Activated CD8-positive, alpha-beta memory T cell treated with anti-CD3 and anti-CD28 coated beads, Interleukin-2, amount 50 U/mL, for 24 hours (primary cell): ENCODE measurements around the gene RHBDD2.
"Not testable (repeated sequence)": the region's sequence is repeated elsewhere in the genome, so short reads cannot be mapped to it uniquely, and the experiment has no call there.

Source experiments
- DNase-seq: peaks from one replicate; pipeline ENCODE4 v3.0.0-alpha.2; 2020; ENCODE audit errors: extremely low read depth

The RHBDD2 gene

DNA sequence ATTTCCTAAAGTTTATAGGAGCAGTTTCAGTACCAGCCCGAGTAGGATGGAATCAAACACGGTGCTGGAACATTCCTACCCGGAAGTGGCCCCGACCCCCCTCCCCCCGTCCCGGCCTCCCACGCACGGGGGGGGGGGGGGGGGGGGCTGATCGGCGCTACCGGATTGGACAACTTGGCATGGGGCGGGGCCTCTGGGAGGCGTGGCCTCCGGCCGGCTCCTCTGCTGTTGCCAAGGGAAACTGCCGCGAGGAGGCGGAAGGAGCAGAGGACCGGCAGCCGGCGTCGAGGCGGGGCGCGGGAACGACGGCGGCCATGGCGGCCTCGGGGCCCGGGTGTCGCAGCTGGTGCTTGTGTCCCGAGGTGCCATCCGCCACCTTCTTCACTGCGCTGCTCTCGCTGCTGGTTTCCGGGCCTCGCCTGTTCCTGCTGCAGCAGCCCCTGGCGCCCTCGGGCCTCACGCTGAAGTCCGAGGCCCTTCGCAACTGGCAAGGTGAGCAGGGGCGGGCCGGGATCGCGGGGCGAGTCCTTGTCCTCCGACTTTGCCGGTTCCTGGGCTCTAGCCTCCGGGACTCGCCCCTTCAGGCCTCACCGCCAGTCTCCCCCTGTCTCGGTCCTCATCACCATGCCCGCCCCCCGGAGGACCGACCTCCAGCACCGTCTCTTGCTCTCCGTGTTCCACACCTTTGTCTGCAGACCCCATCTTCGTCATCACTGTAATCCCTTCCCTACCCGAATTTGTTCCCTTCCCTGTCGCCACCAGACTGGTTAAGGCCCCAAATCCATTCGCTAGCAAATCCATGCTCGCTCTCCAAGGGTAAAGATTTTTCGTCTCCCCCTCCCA, at the start of gene RHBDD2:
Gene RHBDD2, plus strand, starts transcription at position 266 of the 843 bp plus-strand sequence. Its CDS starts 49 bp downstream, at position 315.
- DNase-seq: peak; percentile 92

DNA sequence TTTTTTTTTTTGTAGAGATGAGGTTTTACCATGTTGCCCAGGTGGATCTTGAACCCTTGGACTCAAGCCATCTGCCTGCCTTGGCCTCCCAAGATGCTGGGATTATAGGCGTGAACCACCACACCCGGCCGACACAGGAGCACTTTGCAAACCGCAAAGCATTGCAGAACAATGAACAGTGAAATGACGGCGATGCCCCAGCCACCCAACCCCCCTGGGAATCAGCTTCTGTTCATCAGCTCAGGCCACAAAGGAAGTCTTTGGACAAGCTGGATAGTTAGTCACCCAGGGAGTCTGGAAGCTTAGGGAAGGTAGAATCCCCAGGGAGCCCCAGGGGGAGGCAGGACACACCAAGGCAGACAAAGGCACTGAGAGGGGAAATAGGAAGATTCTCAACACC, 49.2 kb upstream of the RHBDD2 start:
- not testable (repeated sequence) for DNase-seq

DNA sequence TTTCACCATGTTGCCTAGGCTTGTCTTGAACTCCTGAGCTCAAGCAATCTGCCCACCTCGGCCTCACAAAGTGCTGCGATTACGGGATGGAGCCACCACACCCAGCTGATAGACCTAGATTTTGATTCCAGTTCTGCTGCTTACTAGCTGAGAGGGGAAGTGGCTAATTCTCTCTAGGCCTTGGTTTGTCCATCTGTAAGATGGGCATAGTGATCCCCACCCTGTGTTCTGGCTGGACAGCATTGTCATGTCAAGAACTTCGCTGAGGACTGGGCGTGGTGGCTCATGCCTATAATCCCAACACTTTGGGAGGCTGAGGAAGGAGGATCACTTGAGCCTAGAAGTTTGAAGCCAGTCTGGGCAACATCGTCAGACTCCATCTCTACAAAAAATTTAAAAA, 47.9 kb upstream of the RHBDD2 start:
- no peak for DNase-seq

DNA sequence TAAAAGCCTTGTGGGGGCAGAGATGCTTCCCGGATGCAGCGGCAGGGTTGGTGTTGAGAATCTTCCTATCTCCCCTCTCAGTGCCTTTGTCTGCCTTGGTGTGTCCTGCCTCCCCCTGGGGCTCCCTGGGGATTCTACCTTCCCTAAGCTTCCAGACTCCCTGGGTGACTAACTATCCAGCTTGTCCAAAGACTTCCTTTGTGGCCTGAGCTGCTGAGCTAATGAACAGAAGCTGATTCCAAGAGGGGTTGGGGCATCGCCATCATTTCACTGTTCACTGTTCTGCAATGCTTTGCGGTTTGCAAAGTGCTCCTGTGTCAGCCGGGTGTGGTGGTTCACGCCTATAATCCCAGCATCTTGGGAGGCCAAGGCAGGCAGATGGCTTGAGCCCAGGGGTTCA, 45.2 kb upstream of the RHBDD2 start:
- DNase-seq: not testable (repeated sequence)

DNA sequence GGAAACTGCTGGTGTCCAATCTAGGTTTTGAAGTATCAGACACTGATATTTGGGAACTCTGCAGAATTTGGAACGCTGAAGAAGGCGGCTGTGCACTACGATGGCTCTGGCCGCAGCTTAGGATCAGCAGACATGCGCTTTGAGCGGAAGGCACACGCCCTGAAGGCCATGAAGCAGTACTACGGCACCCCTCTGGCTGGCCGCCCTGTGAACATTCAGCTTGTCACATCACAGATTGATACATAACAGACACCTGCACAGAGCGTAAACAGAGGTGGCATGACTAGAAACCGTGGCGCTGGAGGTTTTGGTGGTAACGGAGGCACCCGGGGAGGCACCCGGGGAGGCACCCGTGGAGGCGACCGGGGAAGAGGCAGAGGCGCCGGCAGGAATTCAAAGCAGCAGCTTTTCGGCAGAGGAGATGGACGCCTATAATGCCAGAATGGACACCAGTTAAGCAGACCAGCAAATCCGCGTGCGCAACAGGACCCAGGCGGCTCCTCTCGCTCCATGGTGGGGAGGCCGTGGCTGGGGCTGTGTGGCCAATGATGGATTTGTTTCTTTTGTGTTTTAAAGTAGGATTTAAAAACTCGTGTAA, 43.0 kb upstream of the RHBDD2 start:
- no peak for DNase-seq

DNA sequence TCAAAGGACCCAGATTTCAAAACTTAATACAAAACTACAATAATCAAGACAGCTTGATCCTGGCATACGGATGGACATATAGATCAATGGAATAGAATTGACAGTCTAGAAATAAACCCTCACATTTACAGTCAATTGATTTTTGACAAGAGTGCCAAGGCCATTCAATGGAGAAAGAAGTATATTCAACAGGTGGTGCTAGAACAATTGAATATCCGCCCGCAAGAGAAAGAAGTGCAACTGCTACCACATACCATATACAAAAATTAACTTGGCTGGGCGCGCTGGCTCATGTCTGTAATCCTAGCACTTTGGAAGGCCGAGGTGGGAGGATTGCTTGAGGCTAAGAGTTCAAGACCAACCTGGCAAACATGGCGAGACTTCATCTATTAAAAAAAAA, 42.0 kb upstream of the RHBDD2 start:
- DNase-seq: no peak

DNA sequence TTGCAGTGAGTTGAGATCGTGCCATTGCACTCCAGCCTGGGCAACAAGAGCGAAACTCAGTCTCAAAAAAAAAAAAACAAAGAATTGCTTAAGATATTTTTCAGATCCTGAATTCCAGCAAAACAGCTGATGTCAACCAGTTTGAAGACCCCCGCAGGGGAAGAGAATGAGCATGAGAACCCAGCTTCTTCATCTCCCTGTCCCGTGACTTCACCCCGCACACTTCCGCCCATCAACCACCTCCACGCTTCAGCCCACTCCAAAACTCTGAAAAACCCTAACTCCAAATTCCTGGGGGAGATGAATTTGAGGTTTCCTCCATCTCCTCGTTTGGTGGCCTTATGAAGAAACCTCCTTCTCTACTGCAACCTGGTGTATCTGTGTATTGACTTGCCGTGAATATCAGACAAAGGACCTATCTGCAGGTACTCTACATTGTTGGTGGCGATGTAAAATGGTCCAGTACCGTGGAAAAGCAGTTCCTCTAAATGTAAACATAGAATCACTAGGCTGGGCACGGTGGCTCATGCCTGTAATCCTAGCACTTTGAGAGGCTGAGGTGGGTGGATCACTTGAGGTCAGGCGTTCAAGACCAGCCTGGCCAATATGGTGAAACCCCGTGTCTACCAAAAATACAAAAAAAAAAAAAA, 40.4 kb upstream of the RHBDD2 start:
- DNase-seq: not testable (repeated sequence)

DNA sequence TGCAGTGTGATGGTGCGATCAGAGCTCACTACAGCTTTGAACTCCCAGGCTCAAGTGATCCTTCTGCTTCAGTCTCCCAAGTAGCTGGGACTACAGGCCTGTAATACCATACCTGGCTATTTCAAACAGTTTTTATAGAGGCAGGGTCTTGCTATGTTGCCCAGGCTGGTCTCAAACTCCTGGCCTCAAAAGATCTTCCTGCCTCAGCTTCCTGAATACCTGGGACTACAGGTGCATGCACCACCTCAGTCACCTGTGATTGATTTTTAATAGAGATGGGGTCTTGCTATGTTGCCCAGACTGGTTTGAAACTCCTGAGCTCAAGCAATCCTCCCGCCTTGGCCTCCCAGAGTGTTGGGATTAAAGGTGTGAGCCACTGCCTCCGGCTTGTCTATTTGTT, 38.8 kb upstream of the RHBDD2 start:
- DNase-seq: no peak

DNA sequence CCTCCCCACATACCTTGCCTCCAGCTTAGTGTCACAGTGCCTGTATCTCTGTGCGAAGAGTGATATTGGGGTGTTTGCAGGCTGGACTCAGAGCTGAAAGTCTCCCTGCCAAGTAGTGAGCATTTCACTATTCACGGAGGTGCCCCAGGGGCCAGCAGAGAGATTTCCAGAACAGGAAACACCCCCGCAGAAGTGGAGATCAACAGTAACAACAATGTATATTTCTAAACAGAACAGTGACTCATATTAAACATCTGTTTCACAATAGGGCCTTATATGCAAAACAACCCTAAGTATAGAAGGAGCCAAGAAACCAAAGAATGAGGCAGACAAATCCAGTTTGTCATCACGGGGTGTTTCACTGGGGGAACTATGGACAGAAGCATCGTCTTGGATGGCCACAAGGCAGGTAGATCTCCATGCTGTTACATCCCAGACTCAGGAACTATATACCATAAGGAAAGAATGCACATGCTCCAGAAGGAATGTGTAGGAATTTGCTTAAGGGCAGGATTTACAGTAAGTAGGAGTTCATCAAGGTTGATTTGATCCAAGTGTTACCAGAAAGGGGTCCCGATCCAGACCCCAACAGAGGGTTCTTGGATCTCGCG, 35.9 kb upstream of the RHBDD2 start:
- DNase-seq: no peak

DNA sequence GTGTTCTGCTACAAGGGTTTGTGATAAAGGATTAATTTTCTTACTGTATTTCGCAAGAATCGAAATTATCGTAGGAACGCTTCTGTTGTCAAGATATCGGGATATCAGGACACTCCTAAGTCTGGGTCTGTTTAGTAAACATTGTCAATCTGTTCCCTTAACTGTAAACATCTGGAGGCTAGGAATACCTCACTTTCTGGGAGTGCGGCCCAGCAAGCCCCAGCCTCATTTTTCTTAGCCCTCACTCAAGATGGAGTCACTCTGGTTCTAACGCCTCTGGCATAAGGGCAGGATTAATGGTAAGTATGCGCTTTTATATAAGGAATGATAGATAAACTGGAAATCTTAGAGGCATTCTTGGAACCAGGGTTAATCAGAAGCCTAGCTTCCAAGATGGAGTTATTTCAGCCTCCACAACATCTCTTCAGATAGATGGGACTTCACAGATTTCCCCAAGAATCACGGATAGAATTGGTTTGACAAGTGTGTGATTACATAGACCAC, 35.2 kb upstream of the RHBDD2 start:
- DNase-seq: no peak

DNA sequence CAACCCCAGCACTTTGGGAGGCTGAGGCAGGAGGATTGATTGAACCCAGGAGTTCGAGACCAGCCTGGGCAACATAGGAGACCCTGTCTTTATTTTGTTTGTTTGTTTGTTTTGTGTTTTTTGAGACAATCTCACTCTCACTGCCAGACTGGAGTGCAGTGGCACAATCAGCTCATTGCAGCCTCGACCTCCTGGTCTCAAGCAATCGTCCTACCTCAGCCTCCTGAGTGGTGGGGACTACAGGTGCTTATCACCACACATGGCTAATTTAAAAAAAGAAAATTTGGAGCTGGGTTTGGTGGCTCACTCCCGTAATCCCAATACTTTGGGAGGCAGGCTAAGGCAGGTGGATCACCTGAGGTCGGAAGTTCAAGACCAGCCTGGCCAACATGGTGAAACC, 34.7 kb upstream of the RHBDD2 start:
- no peak for DNase-seq

DNA sequence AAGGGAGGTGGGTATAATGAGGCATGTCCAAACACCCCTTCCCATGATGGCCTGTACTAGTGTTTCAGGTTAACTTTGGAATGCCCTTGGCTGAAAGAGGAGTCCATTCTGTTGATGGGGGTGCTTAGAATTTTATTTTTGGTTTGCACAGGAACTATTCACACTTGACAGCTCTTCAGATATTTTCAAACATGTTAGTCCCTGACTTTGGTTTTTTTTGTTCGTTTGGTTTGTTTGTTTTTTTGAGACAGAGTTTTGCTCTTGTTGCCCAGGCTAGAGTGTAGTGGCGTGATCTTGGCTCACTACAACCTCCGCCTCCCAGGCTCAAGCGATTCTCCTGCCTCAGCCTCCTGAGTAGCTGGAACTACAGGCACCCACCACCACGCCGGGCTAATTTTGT, 33.7 kb upstream of the RHBDD2 start:
- DNase-seq: not testable (repeated sequence)

DNA sequence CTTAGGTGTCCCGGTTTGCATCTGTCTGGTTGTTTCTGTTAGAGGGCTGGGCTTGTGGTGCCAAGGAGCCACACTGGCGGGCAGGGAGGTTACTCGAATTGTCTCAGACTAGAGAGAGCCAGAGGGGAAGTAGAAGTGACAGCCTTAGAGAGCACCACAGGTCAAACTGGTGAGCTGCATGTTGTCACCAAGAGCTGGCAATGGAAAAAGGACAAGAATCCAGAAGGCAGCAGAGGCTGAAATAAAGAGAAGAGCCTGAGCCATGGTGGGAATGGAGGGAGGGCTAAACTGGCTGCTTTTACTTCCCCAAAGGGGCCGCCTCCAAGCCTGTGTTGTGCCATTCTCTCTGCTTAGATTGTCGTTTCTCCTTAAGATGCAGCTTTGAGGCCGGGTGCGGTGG, 31.1 kb upstream of the RHBDD2 start:
- no peak for DNase-seq

DNA sequence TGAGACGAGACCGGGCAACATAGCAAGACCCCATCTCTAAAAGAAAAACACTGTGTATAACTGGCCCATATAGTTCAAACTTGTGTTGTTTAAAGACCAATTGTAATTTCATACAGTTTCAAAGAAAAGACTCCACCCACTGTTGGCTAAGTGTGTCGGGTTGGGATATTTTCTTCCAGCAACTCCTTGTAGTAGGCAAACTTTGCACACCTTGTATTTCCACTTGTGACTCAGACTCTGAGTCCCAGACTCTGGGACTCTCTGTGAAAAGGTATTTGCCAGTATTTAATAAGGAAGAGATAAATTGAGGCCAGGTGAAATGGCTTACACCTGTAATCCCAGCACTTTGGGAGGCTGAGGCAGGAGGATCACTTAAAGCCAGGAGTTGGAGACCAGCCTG, 29.3 kb upstream of the RHBDD2 start:
- DNase-seq: no peak

DNA sequence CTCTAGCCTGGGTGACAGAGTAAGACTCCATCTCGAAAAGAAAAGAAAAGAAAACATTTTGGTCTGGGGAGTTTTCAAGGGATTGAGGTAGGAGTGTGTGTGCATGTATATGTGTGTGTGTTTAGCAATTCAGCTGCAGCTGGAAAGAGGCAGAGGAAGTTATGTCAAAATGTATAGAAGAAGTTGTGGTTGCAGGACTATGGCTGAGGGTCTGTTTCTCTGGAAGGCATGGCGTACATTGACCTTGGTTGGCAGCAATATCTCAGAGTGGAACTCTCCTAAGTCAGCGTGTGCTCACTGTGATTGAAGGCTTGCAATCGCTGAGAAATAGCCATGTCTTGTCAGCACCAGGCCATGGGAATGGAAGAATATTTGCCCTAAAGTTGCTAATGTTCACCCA, 28.6 kb upstream of the RHBDD2 start:
- no peak for DNase-seq

DNA sequence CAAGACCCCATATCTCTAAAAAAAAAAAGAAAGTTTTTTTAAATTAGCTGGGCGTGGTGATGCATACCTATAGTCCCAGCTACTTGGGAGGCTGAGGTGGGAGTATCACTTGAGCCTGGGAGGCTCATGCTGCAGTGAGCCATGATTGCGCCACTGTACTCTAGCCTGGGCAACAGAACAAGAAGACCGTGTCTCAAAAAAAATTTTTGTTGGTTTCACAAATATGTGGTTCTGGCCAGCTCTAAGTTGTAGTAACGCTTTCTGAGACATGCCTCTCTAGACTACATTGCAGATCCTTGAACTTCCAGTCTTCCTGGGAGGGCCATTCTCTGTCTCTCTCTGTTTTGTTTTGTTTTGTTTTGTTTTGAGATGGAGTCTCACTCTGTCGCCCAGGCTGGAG, 24.6 kb upstream of the RHBDD2 start:
- no peak for DNase-seq

DNA sequence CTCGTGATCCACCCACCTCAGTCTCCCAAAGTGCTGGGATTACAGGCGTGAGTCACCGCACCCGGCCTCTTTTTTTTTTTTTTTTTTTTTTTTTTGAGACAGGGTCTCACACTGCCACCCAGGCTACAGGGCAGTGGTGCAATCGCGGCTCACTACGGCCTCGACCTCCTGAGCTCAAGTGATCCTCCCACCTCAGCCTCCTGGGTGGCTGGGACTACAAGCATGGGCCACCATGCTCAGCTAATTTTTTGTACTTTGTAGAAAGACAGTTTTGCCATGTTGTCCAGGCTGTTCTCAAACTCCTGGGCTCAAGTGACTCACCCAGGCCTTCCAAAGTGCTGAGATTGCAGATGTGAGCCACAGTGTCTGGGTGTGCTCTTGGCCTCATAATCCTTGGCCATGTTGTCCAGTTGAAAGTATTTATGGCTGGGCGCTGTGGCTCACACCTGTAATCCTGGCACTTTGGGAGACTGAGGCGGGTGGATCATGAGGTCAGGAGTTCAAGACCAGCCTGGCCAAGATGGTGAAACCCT, 24.0 kb upstream of the RHBDD2 start:
- not testable (repeated sequence) for DNase-seq

DNA sequence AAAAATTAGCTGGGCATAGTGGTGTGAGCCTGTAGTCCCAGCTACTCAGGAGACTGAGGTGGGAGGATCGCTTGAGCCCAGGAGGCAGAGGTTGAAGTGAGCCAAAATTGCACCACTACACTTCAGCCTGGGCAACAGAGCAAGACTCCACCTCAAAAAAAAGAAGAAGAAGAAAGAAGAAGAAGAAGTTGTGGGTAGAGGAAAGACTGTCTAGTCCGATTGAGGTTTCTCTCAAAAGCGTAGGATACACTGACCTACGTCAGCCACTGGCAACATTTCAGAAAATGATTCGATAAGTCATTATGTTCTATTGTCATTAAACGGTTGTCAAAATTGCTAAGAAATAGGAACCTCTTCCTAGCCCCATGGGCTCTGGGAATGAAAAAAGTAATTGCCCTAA, 22.3 kb upstream of the RHBDD2 start:
- no peak for DNase-seq

DNA sequence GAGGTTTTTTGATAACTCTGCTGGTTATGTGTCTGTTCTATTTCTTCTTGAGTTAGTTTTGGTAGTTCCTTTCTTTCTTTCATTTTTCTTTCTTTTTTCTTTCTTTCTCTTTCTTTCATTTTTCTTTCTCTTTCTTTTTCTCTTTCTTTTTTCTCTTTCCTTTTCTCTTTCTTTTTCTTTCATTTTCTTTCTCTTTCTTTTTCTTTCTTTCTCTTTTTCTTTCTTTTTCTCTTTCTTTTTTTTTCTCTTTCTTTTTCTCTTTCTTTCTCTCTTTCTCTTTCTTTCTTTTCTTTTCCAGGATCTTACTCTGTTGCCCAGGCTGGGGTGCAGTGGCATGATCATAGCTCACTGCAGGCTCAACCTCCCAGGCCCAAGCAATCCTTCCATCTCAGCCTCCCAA, 20.4 kb upstream of the RHBDD2 start:
- DNase-seq: no peak

DNA sequence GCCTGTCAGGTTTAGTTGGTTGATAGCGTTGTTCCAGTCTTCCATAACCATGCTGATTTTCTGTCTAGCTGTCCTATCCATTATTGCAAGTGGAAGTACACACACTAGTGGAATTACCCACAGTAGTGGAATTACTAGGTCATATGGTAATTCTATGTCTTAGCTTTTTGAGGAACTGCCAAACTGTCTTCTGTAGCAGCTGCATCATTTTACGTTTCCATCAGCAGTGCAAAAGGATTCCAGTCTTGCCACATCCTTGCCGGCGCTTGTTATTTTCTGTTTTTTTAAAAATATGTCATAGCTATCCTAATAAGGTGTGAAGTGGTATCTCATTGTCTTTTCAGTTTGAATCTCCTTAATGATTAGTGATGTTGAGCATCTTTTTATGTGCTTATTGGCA, 17.2 kb upstream of the RHBDD2 start:
- no peak for DNase-seq

DNA sequence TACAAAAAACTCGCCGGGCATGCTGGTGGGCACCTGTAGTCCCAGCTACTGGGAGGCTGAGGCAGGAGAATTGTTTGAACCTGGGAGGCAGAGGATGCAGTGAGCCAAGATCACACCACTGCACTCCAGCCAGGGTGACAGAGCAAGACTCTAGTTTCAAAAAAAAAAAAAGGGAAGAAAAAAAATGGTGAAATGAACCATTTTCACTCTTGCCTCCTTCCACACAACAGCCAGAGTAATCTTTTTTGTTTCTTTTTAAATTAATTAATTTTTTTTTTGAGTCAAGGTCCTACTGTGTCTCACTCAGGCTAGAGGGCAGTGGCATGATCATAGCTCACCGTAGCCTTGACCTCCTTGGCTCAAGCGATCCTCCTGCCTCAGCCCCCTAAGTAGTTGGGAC, 14.6 kb upstream of the RHBDD2 start:
- DNase-seq: not testable (repeated sequence)

DNA sequence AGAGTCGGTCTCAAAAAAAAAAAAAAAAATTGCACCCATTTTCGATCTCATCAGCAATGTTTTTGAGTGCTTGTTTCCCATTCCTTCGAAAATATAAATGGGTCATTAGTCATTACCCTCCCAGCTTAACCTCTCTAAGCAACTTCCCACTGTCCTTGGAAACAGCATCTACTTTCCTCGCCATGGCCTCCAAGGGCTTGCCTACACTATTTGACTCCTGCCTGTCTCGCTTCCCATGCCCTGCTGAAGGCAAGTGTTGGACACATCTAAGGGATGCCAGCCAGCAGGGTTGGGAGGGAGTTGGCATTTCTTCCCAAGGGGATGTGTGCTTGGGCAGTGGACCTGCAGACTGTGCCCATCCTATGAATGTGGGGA, 12.7 kb upstream of the RHBDD2 start:
- DNase-seq: no peak
